GM10266 (cell line): ENCODE results near the gene PRKAR1B.

Experiments used
- DNase-seq: peaks from one replicate; pipeline ENCODE4 v3.0.0; 2012; ENCODE audit errors: extremely low spot score
- CTCF ChIP-seq: IDR thresholded peaks from 2 replicates; pipeline ENCODE4 v1.5.1; 2012; ENCODE audit warnings: mild to moderate bottlenecking, low read depth; ENCODE audit not compliant: control insufficient read depth, insufficient read depth; ENCODE audit errors: missing control alignments

Gene PRKAR1B

GRCh38 chr7:727104-727805 is at the start of gene PRKAR1B:
PRKAR1B (minus strand) TSS chr7:727281; CDS start chr7:711505, 15,776 bp downstream.
- TF ChIP-seq CTCF = no peak
- DNase-seq = peak; percentile 84

GRCh38 chr7:776381-776780 is 49.3 kb upstream of the PRKAR1B start:
- no peak for TF ChIP-seq CTCF
- DNase-seq = no peak

- TF ChIP-seq CTCF = peak; percentile 71
- DNase-seq = peak; percentile 72
These were observed 47.4 kb upstream of the PRKAR1B start for GRCh38 chr7:774161-775109.

GRCh38 chr7:773622-773915 is 46.5 kb upstream of the PRKAR1B start:
- TF ChIP-seq CTCF = no peak
- no peak for DNase-seq

- no peak for TF ChIP-seq CTCF
These were observed 46.0 kb upstream of the PRKAR1B start for GRCh38 chr7:772861-773621.

GRCh38 chr7:772392-772791 is 45.3 kb upstream of the PRKAR1B start:
- no peak for TF ChIP-seq CTCF
- DNase-seq = no peak

More at GRCh38 chr7:772861-773621, 46.0 kb upstream of the PRKAR1B start:
- DNase-seq = no peak
